Loucy (cell line): ENCODE results near the gene SMG7.

Experiments used
- H2AFZ ChIP-seq: fragments of 200-600 bp; sonication (generic); 2 replicates; pipeline ENCODE4 v1.6.0; 2016; ENCODE audit warnings: antibody characterized with exemption, mild to moderate bottlenecking, low read length, moderate library complexity
- H3F3A ChIP-seq: fragments of 200-600 bp; 2 replicates; pipeline ENCODE4 v1.6.0; 2016; ENCODE audit warnings: antibody characterized with exemption, low read depth, mild to moderate bottlenecking
- H3K27me3 ChIP-seq: fragments of 200-600 bp; sonication (generic); 2 replicates; pipeline ENCODE4 v1.6.1; 2014; ENCODE audit warnings: low read length, mild to moderate bottlenecking; ENCODE audit not compliant: insufficient read depth, poor library complexity, severe bottlenecking
- H3K36me3 ChIP-seq: fragments of 200-600 bp; sonication (generic); 2 replicates; pipeline ENCODE4 v1.6.1; 2016; ENCODE audit warnings: low read length; ENCODE audit not compliant: insufficient read depth
- H3K4me1 ChIP-seq: fragments of 200-600 bp; sonication (generic); 2 replicates; pipeline ENCODE4 v1.5.1; 2014; ENCODE audit warnings: low read length, mild to moderate bottlenecking; ENCODE audit not compliant: insufficient read depth, poor library complexity, severe bottlenecking
- H3K4me2 ChIP-seq: fragments of 200-600 bp; sonication (generic); 2 replicates; pipeline ENCODE4 v1.6.0; 2014; ENCODE audit warnings: antibody characterized with exemption, low read length, low read depth, mild to moderate bottlenecking; ENCODE audit not compliant: poor library complexity, severe bottlenecking
- H3K4me3 ChIP-seq: fragments of 200-600 bp; sonication (generic); 2 replicates; pipeline ENCODE4 v1.5.1; 2014; ENCODE audit warnings: low read length, mild to moderate bottlenecking, mixed read lengths; ENCODE audit not compliant: poor library complexity, severe bottlenecking
- H3K79me2 ChIP-seq: fragments of 200-600 bp; sonication (generic); 2 replicates; pipeline ENCODE4 v1.6.1; 2014; ENCODE audit warnings: low read length; ENCODE audit not compliant: insufficient read depth
- H3K9ac ChIP-seq: fragments of 200-600 bp; sonication (generic); 2 replicates; pipeline ENCODE4 v1.6.0; 2014; ENCODE audit warnings: mild to moderate bottlenecking, low read depth, low read length, moderate library complexity; ENCODE audit not compliant: poor library complexity, severe bottlenecking
- H3K9me2 ChIP-seq: fragments of 200-600 bp; sonication (generic); replicated peaks from 2 replicates; pipeline ENCODE4 v1.6.1; 2016; ENCODE audit warnings: low read depth, low read length, mixed read lengths
- H3K9me3 ChIP-seq: fragments of 200-600 bp; sonication (generic); 2 replicates; pipeline ENCODE4 v1.6.1; 2014; ENCODE audit warnings: mild to moderate bottlenecking, antibody characterized with exemption, low read length, low read depth; ENCODE audit not compliant: insufficient read depth
- H4K20me1 ChIP-seq: fragments of 200-600 bp; sonication (generic); 2 replicates; pipeline ENCODE4 v1.6.0; 2014; ENCODE audit warnings: antibody characterized with exemption, low read length, mild to moderate bottlenecking; ENCODE audit not compliant: insufficient read depth, poor library complexity, severe bottlenecking
- CTCF ChIP-seq: fragments of 200-600 bp; sonication (generic); conservative IDR thresholded peaks from 2 replicates; pipeline ENCODE4 v1.5.1; 2014; ENCODE audit warnings: mild to moderate bottlenecking, antibody characterized with exemption, low read length
- EZH2phosphoT487 ChIP-seq: fragments of 200-600 bp; IDR thresholded peaks from 2 replicates; pipeline ENCODE4 v1.6.1; 2018; ENCODE audit warnings: antibody characterized with exemption, mild to moderate bottlenecking, moderate library complexity, borderline replicate concordance

The SMG7 gene

DNA sequence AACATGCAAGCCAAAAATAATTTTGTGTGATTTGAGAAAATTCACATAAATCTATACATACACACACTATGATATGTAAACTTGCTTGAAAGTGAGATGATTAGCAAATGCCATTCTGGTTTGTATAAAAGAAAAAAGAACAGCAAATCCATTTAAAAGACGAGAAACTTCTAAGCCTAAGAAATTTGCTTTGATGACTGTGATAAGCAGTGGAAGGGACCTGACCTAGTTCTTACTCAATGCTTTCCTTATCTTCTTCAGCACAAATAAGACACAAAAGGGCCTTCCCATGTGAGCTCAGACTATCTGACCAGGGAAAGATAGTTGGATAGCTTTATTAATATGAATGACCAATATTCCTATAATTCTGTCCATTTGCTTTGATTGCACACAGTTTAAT lies 28.8 kb upstream of the SMG7 start:
- H3K4me3 ChIP-seq, result no peak overlapping the region
- H4K20me1 ChIP-seq, result no peaks in the 10 kb centered on the region
- no peaks in the 10 kb centered on the region for H3K4me1 ChIP-seq
- H3F3A ChIP-seq, result no peaks in the 10 kb centered on the region
- H3K27me3 ChIP-seq, result no peaks in the 10 kb centered on the region
- TF ChIP-seq EZH2phosphoT487 (no peak), CTCF (no peak)
- H3K9me2 ChIP-seq, result no peaks in the 10 kb centered on the region
- H3K9me3 ChIP-seq, result no peaks in the 10 kb centered on the region
- no peak overlapping the region for H2AFZ ChIP-seq
- H3K79me2 ChIP-seq, result no peaks in the 10 kb centered on the region
- H3K36me3 ChIP-seq, result no peaks in the 10 kb centered on the region
- H3K4me2 ChIP-seq, result no peak overlapping the region
- no peak overlapping the region for H3K9ac ChIP-seq

DNA sequence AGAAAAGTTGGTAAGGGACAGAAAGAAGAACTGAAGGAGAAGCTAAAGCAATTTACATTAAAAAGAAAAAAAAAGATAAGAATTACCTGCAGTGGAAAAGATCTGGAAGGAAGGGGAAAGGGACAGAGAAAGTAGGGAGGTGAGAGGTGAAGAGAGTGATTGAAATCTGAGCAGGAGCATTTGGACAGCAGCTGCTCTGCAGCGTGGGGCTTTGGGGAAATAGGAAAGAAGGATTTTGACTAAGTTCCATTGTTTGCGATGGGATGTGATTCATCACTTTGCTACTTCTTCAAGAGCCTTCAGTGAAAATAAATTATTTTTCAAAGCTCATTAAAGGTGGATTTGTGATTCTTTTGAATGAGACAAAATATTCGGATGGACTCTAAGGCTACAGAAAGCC lies 28.1 kb upstream of the SMG7 start:
- H3K4me2 ChIP-seq, result no peak overlapping the region
- H4K20me1 ChIP-seq, result no peaks in the 10 kb centered on the region
- no peaks in the 10 kb centered on the region for H3K4me1 ChIP-seq
- no peaks in the 10 kb centered on the region for H3F3A ChIP-seq
- H3K9me3 ChIP-seq, result no peaks in the 10 kb centered on the region
- H3K27me3 ChIP-seq, result no peaks in the 10 kb centered on the region
- no peaks in the 10 kb centered on the region for H3K79me2 ChIP-seq
- no peaks in the 10 kb centered on the region for H3K9me2 ChIP-seq
- H3K4me3 ChIP-seq, result no peak overlapping the region
- H3K36me3 ChIP-seq, result no peaks in the 10 kb centered on the region
- no peak overlapping the region for H2AFZ ChIP-seq
- no peak overlapping the region for H3K9ac ChIP-seq
- no peak for TF ChIP-seq EZH2phosphoT487
- no peak for TF ChIP-seq CTCF

DNA sequence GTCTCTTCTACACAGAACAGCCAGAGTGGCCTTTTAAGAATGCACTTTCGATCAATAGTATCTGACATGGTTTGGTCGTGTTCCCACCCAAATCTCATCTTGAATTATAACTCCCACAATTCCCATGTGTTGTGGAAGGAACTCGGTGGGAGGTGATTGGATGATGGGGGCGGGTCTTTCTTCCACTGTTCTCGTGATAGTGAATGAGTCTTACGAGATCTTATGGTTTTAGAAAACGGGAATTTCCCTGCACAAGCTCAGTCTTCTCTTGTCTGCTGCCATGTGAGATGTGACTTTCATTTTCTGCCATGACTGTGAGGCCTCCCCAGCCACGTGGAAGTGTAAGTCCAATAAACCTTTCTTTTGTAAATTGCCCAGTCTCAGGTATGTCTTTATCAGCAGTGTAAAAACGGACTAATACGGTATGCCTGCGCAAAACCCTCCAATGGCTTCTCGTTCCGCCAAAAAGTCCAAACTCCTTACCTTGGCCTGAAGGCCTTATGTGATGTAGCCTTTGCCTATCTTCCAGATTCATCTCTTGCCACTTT lies 23.0 kb upstream of the SMG7 start:
- Histone ChIP-seq H3K4me2 (no peak overlapping the region), H3K9me3 (no peaks in the 10 kb centered on the region), H2AFZ (0 out of 2 replicates have a peak overlapping the region, but pooled peaks have one; percentile 33), H3K4me3 (no peak overlapping the region), H3K4me1 (no peaks in the 10 kb centered on the region), H3F3A (no peaks in the 10 kb centered on the region), H3K9me2 (no peaks in the 10 kb centered on the region), H4K20me1 (no peaks in the 10 kb centered on the region), H3K9ac (no peak overlapping the region), H3K79me2 (no peaks in the 10 kb centered on the region), H3K27me3 (no peaks in the 10 kb centered on the region), H3K36me3 (no peaks in the 10 kb centered on the region)
- TF ChIP-seq EZH2phosphoT487, result no peak
- TF ChIP-seq CTCF, result no peak
